T-helper 1 cell treated with Interleukin-12 subunit alpha and Interleukin-12 subunit beta and Interleukin-4 antibody, amounts not matched to agents 30 μg/mL and 1 μg/mL, for 36 hours (primary cell): Measurements from ENCODE around the gene HOXD10.

Source experiments
- H3K27ac Mint-ChIP-seq: one replicate; pipeline ENCODE4 v1.8.0; 2021; ENCODE audit warnings: mild to moderate bottlenecking, mixed read lengths
- H3K27me3 Mint-ChIP-seq: one replicate; pipeline ENCODE4 v1.8.0; 2021; ENCODE audit warnings: low read depth, mixed read lengths
- H3K36me3 Mint-ChIP-seq: one replicate; pipeline ENCODE4 v1.8.0; 2021; ENCODE audit warnings: low read depth, mixed read lengths
- H3K4me1 Mint-ChIP-seq: one replicate; pipeline ENCODE4 v1.8.0; 2021; ENCODE audit warnings: low read depth, mixed read lengths
- H3K4me3 Mint-ChIP-seq: one replicate; pipeline ENCODE4 v1.8.0; 2021; ENCODE audit warnings: mild to moderate bottlenecking, moderate library complexity, mixed read lengths
- H3K9me3 Mint-ChIP-seq: one replicate; pipeline ENCODE4 v1.8.0; 2021; ENCODE audit warnings: mixed read lengths

Gene HOXD10

DNA sequence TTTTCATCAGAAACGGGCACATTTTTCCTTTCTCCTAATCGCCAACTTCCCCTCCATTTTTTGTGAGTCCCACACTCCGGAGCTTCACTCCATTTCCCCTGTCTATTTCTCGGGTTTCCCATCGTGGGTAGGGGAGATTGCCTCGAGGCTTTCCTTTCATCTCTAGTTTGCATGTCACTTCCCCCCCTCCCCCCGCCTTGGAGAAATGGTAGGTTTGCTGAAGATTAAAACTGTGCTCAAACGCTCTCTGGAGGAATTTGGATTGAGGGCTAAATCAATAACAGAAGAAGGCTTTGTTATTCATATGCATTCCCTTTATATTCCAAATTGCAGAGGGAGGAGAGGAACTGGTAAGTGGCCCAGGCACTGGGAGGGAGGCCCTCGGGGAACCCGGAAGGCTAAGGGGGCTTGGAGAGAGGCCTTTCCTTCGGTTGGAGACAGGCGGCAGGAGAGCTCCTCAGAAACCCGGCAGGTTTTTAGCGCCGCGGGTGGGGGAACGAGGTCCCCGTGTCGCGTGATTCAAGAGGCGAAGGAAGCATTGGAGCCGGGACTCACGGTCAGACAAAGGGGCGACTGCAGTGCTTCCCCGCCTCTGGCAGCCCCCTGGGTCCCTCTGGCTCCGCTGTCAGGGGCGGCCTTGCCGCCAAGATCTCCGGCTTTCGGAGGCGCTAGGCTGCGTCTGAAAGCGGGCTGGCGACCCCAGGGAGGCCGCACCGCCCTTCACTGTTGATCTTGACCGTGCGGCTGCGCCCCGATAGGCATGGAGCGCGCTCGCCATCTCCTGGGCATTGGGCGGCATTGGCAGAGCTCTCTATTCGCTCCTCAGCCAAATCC is 19.4 kb upstream of the HOXD10 start:
- Mint-ChIP-seq H3K27ac (no peak overlapping the region), H3K4me3 (peak overlapping the region; percentile 80), H3K4me1 (peaks cover 17% of the 10 kb centered on the region), H3K9me3 (no peaks in the 10 kb centered on the region), H3K27me3 (peaks cover 87% of the 10 kb centered on the region), H3K36me3 (peaks cover 7% of the 10 kb centered on the region)

DNA sequence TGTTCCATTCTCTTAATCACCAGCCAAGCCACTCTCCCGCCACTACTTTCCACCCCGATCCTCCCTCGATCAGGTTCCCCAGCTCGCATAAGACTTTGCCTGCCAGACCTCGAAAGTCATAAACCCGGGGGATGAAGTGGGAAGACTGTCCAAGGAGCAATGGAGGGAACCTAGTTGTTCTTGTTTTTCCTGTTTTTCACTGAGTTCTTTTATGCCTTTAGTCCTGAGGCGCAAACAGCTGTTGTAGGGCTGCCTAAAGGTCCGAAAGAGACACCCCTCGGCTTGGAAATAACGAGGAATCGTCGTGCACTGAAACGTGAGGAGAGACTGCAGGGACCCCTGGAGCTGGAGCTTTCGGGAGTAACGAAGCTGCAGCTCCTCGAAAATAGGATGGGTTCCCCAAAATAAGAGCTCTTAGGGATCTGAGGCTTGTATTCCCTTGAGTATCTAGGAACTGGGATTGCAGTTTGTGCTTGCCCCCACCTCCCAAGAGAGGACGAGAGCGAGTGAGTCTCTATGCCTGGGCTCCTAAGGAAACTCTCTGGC is 18.7 kb upstream of the HOXD10 start:
- Mint-ChIP-seq H3K4me3 (peak overlapping the region; percentile 80), H3K36me3 (peaks cover 7% of the 10 kb centered on the region), H3K27ac (peak overlapping the region; percentile 49)

DNA sequence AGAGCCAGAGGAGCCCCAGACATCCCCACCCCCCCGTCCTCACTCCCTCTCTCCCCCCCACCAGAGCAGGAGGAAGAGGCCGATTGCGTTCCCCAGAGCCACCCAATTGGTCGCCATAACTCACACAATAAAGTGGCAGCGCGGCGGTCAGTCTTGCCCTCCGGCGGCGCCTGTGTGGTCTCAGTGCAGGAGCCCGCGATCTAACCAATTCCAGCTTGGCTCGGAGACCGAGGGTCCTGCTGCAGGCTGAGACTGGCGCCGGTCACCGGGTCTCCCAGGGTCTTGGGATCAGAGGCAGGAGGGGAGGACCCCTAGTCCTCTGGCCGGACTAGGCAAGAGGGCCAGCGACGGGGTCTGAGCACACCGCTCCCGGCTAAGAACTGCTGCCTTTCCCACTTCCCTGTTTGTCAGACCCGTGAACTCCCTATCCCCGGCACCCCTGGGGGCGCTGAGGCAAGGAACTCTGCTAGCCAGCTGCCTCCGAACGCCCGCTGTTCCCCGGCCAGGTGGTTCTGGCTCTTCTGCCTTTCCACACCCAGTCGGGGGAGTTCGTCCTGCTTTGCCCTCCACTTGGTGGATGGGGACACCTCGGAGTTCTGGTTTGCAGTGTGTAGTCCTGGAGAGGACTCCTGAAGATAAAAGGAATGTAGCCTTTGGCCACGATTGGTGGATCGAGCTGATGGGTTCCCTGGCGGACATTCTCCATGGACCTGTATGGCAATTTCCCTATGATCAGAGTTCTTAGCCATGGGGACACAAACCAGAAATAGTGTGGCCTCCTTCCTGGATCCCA is 18.0 kb upstream of the HOXD10 start:
- Mint-ChIP-seq H3K9me3 (no peaks in the 10 kb centered on the region), H3K27me3 (peaks cover 95% of the 10 kb centered on the region), H3K4me1 (peaks cover 17% of the 10 kb centered on the region), H3K4me3 (no peak overlapping the region), H3K36me3 (peaks cover 6% of the 10 kb centered on the region), H3K27ac (no peak overlapping the region)

More for the DNA sequence above, 18.7 kb upstream of the HOXD10 start:
- Mint-ChIP-seq H3K9me3 (no peaks in the 10 kb centered on the region), H3K27me3 (peaks cover 94% of the 10 kb centered on the region), H3K4me1 (peaks cover 17% of the 10 kb centered on the region)

DNA sequence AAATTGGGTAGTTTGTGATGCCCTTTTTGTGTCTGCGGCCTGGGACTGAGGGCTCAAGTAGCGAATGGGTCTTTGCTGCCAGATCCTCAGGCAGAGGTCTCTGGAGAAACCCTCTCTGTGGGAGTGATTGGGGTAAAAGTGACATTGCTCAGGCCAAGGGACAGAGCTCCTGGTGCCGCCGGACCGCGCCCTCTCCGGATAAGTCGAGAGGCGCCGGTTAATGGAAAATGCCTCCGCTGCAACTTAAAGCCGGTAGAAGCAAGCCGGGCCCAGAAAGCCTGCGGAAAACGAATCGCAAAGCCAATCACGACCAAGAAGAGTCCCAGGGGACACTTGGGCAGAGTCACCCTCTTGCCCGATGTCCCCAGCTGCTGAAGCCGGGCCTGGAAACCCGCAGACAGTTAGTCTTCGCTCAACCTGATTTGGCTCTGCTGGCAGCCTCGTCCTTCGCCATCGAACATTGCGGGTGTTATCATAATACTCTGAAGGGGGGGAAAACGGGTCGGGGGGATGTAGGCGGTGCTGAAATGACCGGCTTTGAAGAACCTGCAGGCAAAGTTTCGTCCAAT is 17.3 kb upstream of the HOXD10 start:
- peaks cover 2% of the 10 kb centered on the region for H3K36me3 Mint-ChIP-seq
- H3K27ac Mint-ChIP-seq = no peak overlapping the region
- H3K4me1 Mint-ChIP-seq = peaks cover 14% of the 10 kb centered on the region
- H3K4me3 Mint-ChIP-seq = no peak overlapping the region
- H3K9me3 Mint-ChIP-seq = no peaks in the 10 kb centered on the region
- H3K27me3 Mint-ChIP-seq = peaks cover 95% of the 10 kb centered on the region

DNA sequence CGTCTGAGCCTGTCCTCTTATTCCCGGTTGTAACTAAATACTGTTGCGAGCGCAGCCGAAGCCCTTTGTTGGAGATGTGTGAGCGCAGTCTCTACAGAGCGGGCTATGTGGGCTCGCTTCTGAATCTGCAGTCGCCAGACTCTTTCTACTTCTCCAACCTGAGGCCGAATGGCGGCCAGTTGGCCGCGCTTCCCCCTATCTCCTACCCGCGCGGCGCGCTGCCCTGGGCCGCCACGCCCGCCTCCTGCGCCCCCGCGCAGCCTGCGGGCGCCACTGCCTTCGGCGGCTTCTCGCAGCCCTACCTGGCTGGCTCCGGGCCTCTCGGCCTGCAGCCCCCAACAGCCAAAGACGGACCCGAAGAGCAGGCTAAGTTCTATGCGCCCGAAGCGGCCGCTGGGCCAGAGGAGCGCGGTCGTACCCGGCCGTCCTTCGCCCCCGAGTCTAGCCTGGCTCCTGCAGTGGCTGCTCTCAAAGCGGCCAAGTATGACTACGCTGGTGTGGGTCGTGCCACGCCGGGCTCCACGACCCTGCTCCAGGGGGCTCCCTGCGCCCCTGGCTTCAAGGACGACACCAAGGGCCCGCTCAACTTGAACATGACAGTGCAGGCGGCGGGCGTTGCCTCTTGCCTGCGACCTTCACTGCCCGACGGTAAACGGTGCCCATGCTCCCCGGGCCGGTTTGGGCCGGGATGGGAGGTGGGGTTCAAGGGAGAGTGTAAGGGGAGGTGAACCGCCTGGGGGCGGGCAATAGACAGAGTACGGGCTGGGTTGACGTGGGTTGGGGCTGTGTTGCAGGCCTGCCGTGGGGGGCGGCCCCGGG is 16.6 kb upstream of the HOXD10 start, which contains the start of gene HOXD12:
Gene HOXD12 (plus strand): TSS at position 68 of the 819 bp plus-strand sequence. CDS start 7 bp downstream, at position 75.
- Mint-ChIP-seq H3K4me1 (peaks cover 14% of the 10 kb centered on the region), H3K36me3 (peaks cover 2% of the 10 kb centered on the region), H3K27ac (no peak within 1 kb of the TSS), H3K27me3 (peaks cover 95% of the 10 kb centered on the region), H3K4me3 (no peak within 1 kb of the TSS), H3K9me3 (no peaks in the 10 kb centered on the region)

DNA sequence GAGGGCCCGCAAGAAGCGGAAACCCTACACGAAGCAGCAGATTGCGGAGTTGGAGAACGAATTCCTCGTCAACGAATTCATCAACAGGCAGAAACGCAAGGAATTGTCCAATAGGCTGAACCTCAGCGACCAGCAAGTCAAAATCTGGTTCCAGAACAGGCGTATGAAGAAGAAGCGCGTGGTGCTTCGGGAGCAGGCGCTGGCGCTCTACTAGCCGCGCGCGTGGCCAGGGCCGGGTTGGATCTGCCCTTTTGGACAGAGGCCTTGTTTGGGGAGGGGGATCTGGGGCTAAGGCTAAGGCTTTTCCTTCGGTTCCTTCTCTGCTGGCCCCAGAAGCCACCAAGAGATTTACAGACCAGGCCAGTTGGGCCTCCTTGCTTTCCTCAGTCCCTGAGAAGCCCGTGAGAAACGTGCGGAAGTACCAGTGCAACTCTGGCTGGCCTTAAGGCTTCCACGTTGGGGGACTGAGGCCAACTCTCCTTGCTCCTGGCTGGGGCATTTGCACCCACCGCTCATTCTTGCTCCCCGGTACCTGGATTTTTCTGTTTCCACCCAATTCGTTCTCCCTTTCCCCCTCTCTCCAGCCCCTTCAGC is 15.9 kb upstream of the HOXD10 start:
- Mint-ChIP-seq H3K4me3 (no peak overlapping the region), H3K27ac (no peak overlapping the region), H3K27me3 (peaks cover 95% of the 10 kb centered on the region), H3K36me3 (peaks cover 2% of the 10 kb centered on the region), H3K4me1 (peaks cover 14% of the 10 kb centered on the region), H3K9me3 (no peaks in the 10 kb centered on the region)

DNA sequence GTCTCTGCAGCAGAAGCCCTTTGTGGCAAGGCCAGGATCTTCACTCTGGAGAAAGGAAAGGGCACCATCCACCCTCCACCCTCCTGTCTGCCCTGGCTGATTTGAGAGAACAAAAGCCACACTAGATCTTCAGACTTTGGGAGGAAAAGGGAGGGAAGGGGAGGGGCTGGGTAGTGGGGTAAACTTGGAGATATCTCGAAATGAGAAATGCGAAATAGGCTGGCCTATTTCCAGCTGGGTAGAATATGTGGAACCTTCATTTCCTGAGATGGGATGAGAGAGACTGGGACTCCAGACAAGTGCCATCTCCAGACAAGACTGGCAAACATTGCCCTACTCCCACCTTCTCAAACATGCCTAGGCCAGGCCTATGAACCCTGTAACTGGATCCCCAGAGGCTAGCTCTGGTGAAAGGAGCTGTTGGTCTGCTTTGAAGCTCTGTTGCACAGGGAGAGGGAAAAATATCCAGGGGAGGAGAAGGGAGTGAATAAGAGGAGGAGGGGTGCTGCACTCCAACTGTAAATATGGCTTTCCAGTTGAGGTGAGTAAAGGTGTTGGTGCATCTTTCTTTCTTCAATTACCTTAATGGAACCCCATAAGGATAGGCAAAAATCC is 15.3 kb upstream of the HOXD10 start:
- H3K9me3 Mint-ChIP-seq = no peaks in the 10 kb centered on the region
- H3K4me1 Mint-ChIP-seq = peaks cover 15% of the 10 kb centered on the region
- H3K27ac Mint-ChIP-seq = no peak overlapping the region
- H3K4me3 Mint-ChIP-seq = no peak overlapping the region
- peaks cover 95% of the 10 kb centered on the region for H3K27me3 Mint-ChIP-seq
- H3K36me3 Mint-ChIP-seq = peaks cover 2% of the 10 kb centered on the region

DNA sequence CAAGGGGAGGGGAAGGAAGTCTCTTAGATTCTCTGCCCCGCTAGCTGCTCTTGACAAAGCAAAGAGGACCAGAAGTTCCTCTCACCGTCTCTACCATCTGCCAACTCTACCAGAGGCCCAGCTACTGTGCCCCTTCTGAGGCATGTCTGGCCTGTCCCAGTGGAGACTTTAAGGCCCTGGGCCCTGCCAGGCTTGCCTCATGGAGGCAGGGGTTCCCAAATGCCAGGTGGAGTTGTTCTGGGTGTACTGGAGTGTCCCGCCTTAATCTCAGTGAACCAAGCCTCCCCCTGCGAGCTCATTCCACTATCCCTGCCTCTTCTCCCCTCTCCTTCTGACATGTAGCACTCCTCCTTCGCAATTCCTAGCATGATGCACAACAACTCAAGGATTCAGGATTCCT is 14.7 kb upstream of the HOXD10 start:
- Mint-ChIP-seq H3K4me3 (peak overlapping the region; percentile 3), H3K36me3 (no peaks in the 10 kb centered on the region), H3K27me3 (peaks cover 92% of the 10 kb centered on the region), H3K9me3 (no peaks in the 10 kb centered on the region), H3K27ac (no peak overlapping the region), H3K4me1 (peaks cover 12% of the 10 kb centered on the region)

DNA sequence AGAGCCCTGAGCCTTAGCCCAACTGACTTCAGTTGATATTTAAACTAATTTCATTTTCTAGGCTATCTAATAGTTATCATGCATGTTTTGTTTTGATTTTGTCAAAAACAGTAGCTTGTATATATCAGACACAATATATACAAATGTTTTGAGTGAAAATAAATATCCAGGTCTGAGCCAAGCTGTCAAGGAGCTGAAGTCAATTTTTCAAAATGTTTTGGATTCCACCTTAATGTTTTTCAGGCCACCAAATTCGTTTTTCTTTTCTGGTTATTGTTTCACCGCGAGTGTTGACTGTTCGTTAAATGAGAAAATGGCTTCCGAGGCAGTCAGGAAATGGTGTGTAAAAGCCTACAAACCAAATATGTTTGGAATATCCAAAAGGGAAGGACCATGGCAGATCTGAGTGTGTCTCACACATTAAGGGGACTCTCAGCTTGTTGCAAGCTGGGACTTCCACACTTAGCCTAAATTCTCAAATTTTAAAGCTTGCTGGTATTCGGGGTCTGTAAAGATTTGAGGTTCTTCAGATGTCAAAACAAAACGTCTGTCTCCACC is 14.2 kb upstream of the HOXD10 start:
- Mint-ChIP-seq H3K27ac (no peak overlapping the region), H3K4me3 (peak overlapping the region; percentile 3), H3K4me1 (peaks cover 8% of the 10 kb centered on the region), H3K9me3 (no peaks in the 10 kb centered on the region), H3K36me3 (no peaks in the 10 kb centered on the region), H3K27me3 (peaks cover 90% of the 10 kb centered on the region)

DNA sequence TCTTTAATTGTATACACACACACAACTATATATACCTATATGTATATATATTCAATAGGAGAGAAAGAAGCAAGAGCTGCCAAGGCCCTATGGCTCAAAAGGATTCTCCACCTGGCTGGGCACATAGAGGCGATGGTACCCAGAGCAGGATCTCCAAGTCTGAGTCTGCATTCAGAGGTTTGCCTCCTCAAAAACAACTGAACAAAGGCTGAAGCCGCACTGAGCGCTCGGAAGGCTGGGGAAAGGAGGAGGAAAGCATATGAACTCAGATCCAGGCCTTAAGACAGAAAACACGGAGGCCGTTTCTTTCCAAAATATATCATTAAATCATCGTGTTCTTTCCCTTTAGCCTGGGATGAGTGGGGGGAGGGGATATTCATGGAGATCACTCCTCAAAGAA is 13.4 kb upstream of the HOXD10 start:
- peaks cover 4% of the 10 kb centered on the region for H3K4me1 Mint-ChIP-seq
- H3K27me3 Mint-ChIP-seq = peaks cover 84% of the 10 kb centered on the region
- no peaks in the 10 kb centered on the region for H3K36me3 Mint-ChIP-seq
- no peak overlapping the region for H3K27ac Mint-ChIP-seq
- no peak overlapping the region for H3K4me3 Mint-ChIP-seq
- no peaks in the 10 kb centered on the region for H3K9me3 Mint-ChIP-seq

DNA sequence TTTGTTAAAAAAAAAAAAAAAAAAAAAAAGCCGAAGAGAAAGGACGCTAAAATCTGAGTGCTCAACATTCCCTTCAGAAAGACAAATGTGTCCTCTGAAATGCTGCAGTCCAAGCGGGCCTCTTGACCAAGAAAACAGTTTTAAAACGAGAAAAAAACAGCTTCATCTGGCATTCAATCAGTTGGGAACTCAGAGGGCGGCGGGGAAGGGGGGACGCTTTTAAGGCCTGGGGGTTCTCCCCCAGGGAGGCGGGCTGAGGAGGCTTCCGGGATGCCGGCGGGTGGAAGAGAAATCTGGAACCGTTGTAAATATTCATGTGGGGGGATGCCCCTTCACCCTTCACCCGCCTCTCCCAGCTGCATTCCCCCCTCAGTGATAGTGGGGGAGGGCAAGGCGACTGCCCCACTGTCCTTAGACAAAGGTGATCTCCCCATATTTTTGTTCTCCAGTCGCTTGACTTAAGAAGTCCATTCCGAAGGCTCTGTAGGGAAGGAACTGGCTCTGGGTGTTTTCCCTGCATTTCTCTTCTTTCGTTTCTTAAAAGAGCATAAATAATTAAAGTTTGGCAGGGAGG is 12.7 kb upstream of the HOXD10 start:
- Mint-ChIP-seq H3K27me3 (peaks cover 86% of the 10 kb centered on the region), H3K4me1 (peaks cover 5% of the 10 kb centered on the region), H3K36me3 (no peaks in the 10 kb centered on the region), H3K4me3 (no peak overlapping the region), H3K9me3 (no peaks in the 10 kb centered on the region), H3K27ac (no peak overlapping the region)

DNA sequence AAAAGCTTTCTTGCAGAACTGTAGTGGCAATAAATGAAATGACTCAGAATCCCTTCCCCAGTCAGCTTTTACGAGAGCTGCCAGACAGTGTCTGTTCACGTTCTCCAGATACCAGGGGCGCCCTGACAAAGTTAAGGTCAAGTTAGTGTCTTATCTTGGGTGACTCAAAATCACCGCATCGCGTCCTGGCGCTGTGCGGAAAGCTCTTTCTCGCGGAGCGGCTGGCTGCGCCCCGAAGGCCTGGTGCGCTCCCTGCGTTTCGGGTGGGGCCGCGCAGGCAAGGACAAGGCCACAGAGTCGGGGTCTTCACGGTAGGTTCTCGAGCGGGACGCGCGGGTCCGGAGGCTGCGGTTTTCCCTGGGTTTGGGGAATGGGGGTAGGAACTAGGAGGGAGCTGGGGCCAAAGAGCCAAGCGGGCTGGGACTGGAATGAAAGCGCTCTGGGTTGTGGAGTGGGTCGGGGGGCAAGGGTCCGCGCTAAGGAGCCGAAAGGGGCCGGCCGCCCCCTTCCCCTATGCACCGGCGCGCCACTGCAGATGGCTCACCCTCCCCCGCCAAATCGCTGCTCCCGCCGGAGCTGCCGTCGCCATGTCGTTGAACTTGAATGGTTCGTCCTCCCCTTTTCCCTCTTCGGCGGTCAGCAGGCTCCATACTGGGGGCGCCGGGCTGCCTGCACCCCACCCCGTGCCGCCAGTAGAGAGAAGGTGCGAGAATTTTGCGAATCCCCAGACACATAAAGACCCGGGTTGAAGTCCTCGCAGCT is 12.1 kb upstream of the HOXD10 start:
- Mint-ChIP-seq H3K4me3 (no peak overlapping the region), H3K9me3 (peaks cover 2% of the 10 kb centered on the region), H3K27me3 (peaks cover 86% of the 10 kb centered on the region), H3K27ac (peak overlapping the region; percentile 32), H3K36me3 (no peaks in the 10 kb centered on the region), H3K4me1 (peaks cover 8% of the 10 kb centered on the region)
